SK-N-SH treated with all-trans-retinoic acid at 6 μM for 48 hours (cell line): ENCODE measurements around the gene GLP2R.

Experiments
- ATAC-seq: fragments of 200-7000 bp; cut with Tn5 transposase; 3 replicates; pipeline ENCODE4 v1.9.1; 2020; ENCODE audit warnings: mild to moderate bottlenecking, moderate library complexity
- ARNTL ChIP-seq: fragments of 450-650 bp; formaldehyde crosslinking; IDR thresholded peaks from 2 replicates; pipeline ENCODE4 v1.5.0; 2020; ENCODE audit warnings: low read depth, mild to moderate bottlenecking, moderate library complexity, borderline replicate concordance
- CSDC2 ChIP-seq: fragments of 250-450 bp; sonication (Bioruptor Pico); IDR thresholded peaks from 2 replicates; pipeline ENCODE4 v1.5.0; 2020; ENCODE audit warnings: mild to moderate bottlenecking, moderate library complexity
- ESRRG ChIP-seq: fragments of 250-450 bp; sonication (Bioruptor Pico); IDR thresholded peaks from 2 replicates; pipeline ENCODE4 v1.6.1; 2021; ENCODE audit warnings: mild to moderate bottlenecking
- GLIS3 ChIP-seq: fragments of 250-450 bp; sonication (Bioruptor Pico); IDR thresholded peaks from 2 replicates; pipeline ENCODE4 v1.5.0; 2020; ENCODE audit warnings: mild to moderate bottlenecking, moderate library complexity
- ISL1 ChIP-seq: fragments of 250-450 bp; sonication (Bioruptor Pico); IDR thresholded peaks from 2 replicates; pipeline ENCODE4 v2.1.2; 2022; ENCODE audit warnings: mild to moderate bottlenecking, moderate library complexity
- PPARA ChIP-seq: fragments of 250-450 bp; sonication (Bioruptor Pico); IDR thresholded peaks from 2 replicates; pipeline ENCODE4 v1.5.0; 2020; ENCODE audit warnings: mild to moderate bottlenecking, borderline replicate concordance
- RARB ChIP-seq: fragments of 250-450 bp; sonication (Bioruptor Pico); IDR thresholded peaks from 2 replicates; pipeline ENCODE4 v1.8.0; 2021; ENCODE audit warnings: mild to moderate bottlenecking, moderate library complexity
- SNAI2 ChIP-seq: fragments of 250-450 bp; sonication (Bioruptor Pico); IDR thresholded peaks from 2 replicates; pipeline ENCODE4 v1.5.0; 2020; ENCODE audit warnings: mild to moderate bottlenecking, moderate library complexity
- TCF4 ChIP-seq: fragments of 250-450 bp; sonication (Bioruptor Pico); IDR thresholded peaks from 2 replicates; pipeline ENCODE4 v1.8.0; 2021; ENCODE audit warnings: mild to moderate bottlenecking, moderate library complexity, borderline replicate concordance
- TOX ChIP-seq: fragments of 250-450 bp; sonication (Bioruptor Pico); IDR thresholded peaks from 2 replicates; pipeline ENCODE4 v1.8.0; 2021; ENCODE audit warnings: mild to moderate bottlenecking, moderate library complexity, borderline replicate concordance
- ZC3H10 ChIP-seq: fragments of 250-450 bp; sonication (Bioruptor Pico); IDR thresholded peaks from 2 replicates; pipeline ENCODE4 v1.5.1; 2021; ENCODE audit warnings: mild to moderate bottlenecking, moderate library complexity
- ZFP3 ChIP-seq: fragments of 250-450 bp; sonication (Bioruptor Pico); IDR thresholded peaks from 2 replicates; pipeline ENCODE4 v1.5.0; 2020; ENCODE audit warnings: mild to moderate bottlenecking, moderate library complexity
- ZFP30 ChIP-seq: fragments of 450-650 bp; formaldehyde crosslinking; IDR thresholded peaks from 2 replicates; pipeline ENCODE4 v1.5.0; 2022; ENCODE audit warnings: mild to moderate bottlenecking, moderate library complexity
- ZNF70 ChIP-seq: fragments of 450-650 bp; formaldehyde crosslinking; IDR thresholded peaks from 2 replicates; pipeline ENCODE4 v1.5.0; 2020; ENCODE audit warnings: mild to moderate bottlenecking, moderate library complexity
- ZNF8 ChIP-seq: fragments of 450-650 bp; formaldehyde crosslinking; IDR thresholded peaks from 2 replicates; pipeline ENCODE4 v1.5.0; 2020; ENCODE audit warnings: mild to moderate bottlenecking, moderate library complexity
- TF ChIP-seq, protein P1 (sequence below): fragments of 250-450 bp; sonication (Bioruptor Pico); IDR thresholded peaks from 2 replicates; pipeline ENCODE4 v1.5.1; 2021; ENCODE audit warnings: mild to moderate bottlenecking, moderate library complexity
- TF ChIP-seq, protein P2 (sequence below): fragments of 250-450 bp; sonication (Bioruptor Pico); IDR thresholded peaks from 2 replicates; pipeline ENCODE4 v1.8.0; 2020; ENCODE audit warnings: mild to moderate bottlenecking, moderate library complexity, borderline replicate concordance
- TF ChIP-seq, protein P3 (sequence below): fragments of 250-450 bp; sonication (Bioruptor Pico); IDR thresholded peaks from 2 replicates; pipeline ENCODE4 v1.5.0; 2020; ENCODE audit warnings: mild to moderate bottlenecking, moderate library complexity

GLP2R gene

DNA sequence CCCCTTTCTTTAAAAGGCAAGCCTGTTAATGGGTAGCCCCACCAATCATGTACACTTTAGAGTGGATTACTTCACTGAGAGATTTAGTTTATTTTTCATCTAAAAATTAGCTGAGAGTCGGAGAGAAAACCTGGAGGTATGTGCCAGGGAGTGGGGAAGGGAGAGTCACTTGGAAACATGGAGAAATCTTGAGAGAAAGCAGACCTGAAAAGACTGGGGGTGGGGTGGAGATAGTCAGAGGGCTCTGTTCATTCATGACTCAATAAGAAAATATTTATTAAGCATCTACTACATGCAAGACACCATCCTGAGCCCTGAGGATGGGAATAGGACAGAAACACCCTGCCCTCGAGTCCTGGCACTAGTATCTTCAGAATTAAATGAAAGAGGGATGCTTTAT is 106.8 kb downstream of the GLP2R start:
- no peak for ATAC-seq
- no peak for TF ChIP-seq GLIS3 (CRISPR knock-in tag)
- no peak for TF ChIP-seq PPARA
- no peak for TF ChIP-seq ZNF70 (CRISPR knock-in tag)
- no peak for TF ChIP-seq ESRRG (CRISPR knock-in tag)
- TF ChIP-seq, protein P1, sequence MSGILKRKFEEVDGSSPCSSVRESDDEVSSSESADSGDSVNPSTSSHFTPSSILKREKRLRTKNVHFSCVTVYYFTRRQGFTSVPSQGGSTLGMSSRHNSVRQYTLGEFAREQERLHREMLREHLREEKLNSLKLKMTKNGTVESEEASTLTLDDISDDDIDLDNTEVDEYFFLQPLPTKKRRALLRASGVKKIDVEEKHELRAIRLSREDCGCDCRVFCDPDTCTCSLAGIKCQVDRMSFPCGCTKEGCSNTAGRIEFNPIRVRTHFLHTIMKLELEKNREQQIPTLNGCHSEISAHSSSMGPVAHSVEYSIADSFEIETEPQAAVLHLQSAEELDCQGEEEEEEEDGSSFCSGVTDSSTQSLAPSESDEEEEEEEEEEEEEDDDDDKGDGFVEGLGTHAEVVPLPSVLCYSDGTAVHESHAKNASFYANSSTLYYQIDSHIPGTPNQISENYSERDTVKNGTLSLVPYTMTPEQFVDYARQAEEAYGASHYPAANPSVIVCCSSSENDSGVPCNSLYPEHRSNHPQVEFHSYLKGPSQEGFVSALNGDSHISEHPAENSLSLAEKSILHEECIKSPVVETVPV (CRISPR knock-in tag), result no peak
- no peak for TF ChIP-seq ISL1

DNA sequence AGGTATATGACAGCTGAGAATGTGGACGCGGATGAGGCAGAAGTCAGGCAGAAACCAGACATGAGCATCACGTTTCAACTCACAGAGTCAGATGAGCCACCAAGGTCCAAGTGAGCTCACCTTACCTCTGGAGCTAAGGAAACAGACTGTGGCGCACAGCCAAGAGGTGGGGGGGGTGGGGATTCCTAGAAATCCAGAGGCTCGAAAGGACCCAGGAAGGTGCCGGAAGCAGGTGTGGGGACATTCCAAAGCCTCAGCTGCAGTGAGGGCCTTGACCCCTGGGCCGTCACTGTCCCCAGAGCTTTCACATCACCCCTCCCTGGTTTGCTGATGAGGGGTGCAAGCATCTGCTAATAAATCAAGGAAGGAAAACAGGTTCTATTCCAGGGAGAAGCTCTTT is 108.6 kb downstream of the GLP2R start:
- ATAC-seq, result no peak
- TF ChIP-seq ARNTL (no peak), TCF4 (no peak), ZNF8 (no peak)
- TF ChIP-seq, protein P2, sequence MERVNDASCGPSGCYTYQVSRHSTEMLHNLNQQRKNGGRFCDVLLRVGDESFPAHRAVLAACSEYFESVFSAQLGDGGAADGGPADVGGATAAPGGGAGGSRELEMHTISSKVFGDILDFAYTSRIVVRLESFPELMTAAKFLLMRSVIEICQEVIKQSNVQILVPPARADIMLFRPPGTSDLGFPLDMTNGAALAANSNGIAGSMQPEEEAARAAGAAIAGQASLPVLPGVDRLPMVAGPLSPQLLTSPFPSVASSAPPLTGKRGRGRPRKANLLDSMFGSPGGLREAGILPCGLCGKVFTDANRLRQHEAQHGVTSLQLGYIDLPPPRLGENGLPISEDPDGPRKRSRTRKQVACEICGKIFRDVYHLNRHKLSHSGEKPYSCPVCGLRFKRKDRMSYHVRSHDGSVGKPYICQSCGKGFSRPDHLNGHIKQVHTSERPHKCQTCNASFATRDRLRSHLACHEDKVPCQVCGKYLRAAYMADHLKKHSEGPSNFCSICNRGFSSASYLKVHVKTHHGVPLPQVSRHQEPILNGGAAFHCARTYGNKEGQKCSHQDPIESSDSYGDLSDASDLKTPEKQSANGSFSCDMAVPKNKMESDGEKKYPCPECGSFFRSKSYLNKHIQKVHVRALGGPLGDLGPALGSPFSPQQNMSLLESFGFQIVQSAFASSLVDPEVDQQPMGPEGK (CRISPR knock-in tag), result no peak

DNA sequence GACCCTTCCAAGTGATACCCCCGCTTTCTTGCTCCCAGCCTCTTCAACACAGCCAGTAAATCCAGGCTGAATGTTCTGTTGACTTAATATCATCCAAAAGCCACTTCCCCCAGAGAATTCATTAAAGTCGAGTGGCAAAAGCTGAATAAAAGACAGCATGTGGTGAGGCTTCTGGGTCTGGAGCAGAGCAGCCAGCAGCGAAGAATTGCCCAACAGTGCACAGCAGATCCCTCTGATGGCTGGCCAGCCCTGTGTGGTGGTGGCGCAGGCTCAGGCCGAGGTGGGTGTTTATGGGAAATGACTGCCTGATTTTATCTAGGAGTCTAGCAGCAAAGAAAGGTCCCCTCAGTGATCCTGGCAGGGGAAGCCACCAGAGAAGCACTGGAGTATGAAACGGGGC is 109.7 kb downstream of the GLP2R start:
- no peak for ATAC-seq
- TF ChIP-seq, protein P1 (CRISPR knock-in tag), result no peak
- TF ChIP-seq ZFP3 (no peak), ISL1 (no peak), ARNTL (no peak), ZFP30 (CRISPR knock-in tag) (no peak), PPARA (no peak), SNAI2 (CRISPR knock-in tag) (no peak), ZNF70 (CRISPR knock-in tag) (no peak), TCF4 (no peak), TOX (CRISPR knock-in tag) (no peak), RARB (CRISPR knock-in tag) (no peak), CSDC2 (CRISPR knock-in tag) (no peak), GLIS3 (CRISPR knock-in tag) (no peak), ESRRG (CRISPR knock-in tag) (no peak)
- TF ChIP-seq, protein P2 (CRISPR knock-in tag), result no peak

DNA sequence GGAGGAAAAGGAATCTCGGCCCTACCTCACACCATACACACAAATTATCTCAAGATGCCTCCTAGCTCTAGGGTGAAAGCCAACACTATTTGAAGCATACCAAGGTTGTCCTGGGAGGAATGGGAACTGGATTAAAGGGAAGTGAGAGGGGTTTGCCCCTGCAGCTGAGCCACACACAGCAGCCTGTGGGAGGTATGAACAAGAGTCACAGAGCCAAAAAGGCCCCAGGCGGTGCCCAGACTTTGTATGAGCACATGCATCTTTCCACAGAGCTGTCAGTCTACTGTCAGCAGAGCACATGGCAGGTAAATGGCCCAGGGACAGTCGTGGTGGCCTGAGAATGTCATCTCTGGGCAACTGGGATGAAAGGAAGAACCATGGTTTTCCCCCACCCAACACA is 110.4 kb downstream of the GLP2R start:
- TF ChIP-seq, protein P3, sequence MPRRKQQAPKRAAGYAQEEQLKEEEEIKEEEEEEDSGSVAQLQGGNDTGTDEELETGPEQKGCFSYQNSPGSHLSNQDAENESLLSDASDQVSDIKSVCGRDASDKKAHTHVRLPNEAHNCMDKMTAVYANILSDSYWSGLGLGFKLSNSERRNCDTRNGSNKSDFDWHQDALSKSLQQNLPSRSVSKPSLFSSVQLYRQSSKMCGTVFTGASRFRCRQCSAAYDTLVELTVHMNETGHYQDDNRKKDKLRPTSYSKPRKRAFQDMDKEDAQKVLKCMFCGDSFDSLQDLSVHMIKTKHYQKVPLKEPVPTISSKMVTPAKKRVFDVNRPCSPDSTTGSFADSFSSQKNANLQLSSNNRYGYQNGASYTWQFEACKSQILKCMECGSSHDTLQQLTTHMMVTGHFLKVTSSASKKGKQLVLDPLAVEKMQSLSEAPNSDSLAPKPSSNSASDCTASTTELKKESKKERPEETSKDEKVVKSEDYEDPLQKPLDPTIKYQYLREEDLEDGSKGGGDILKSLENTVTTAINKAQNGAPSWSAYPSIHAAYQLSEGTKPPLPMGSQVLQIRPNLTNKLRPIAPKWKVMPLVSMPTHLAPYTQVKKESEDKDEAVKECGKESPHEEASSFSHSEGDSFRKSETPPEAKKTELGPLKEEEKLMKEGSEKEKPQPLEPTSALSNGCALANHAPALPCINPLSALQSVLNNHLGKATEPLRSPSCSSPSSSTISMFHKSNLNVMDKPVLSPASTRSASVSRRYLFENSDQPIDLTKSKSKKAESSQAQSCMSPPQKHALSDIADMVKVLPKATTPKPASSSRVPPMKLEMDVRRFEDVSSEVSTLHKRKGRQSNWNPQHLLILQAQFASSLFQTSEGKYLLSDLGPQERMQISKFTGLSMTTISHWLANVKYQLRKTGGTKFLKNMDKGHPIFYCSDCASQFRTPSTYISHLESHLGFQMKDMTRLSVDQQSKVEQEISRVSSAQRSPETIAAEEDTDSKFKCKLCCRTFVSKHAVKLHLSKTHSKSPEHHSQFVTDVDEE (CRISPR knock-in tag), result no peak
- TF ChIP-seq, protein P2 (CRISPR knock-in tag), result no peak
- no peak for TF ChIP-seq ZC3H10 (CRISPR knock-in tag)
- TF ChIP-seq ZFP30 (CRISPR knock-in tag), result no peak
- no peak for TF ChIP-seq PPARA
- no peak for ATAC-seq
